Caki2 (cell line): ENCODE results near the gene TMEM131. TPM values are rescaled to one million over a fixed set of nuclear protein-coding genes. Genes with fewer than 3 reads are reported as not detected.

ENCODE experiments used
- DNase-seq: peaks from one replicate; pipeline ENCODE4 v3.0.0-alpha.2; 2015; ENCODE audit warnings: low read depth
- in situ Hi-C: cut with HindIII; loops from 2 replicates; pipeline ENCODE4 v1.10.0; 2016; ENCODE audit warnings: low sequenced_read_pairs, low pct_unique_long_range_greater_than_20kb, mixed read lengths
- total RNA-seq: library from RNA; depleted of rRNA; stranded (reverse); fragments of >200 nt; shearing (Covaris generic); gene quantifications from 2 replicates; pipeline ENCODE4 v1.2.3, GENCODE V29; 2014; ENCODE audit warnings: low replicate concordance

TMEM131 gene
- total RNA-seq, 1 experiment from 2014 or later: 11.0 TPM

- DNase-seq: no peak
- in situ Hi-C loops: no loop called here
Measured at GRCh38 chr2:97731274-97732020, 264.3 kb downstream of the TMEM131 start.

- peak; percentile 73 for DNase-seq
- in situ Hi-C loops: no loop called here
Measured at GRCh38 chr2:97730245-97730644, 265.5 kb downstream of the TMEM131 start.

GRCh38 chr2:97728091-97728731 lies 267.5 kb downstream of the TMEM131 start:
- no peak for DNase-seq
- in situ Hi-C loops: no loop called here

- in situ Hi-C loops: no loop called here
- no peak for DNase-seq
Measured at GRCh38 chr2:97727296-97727695, 268.5 kb downstream of the TMEM131 start.

GRCh38 chr2:97726261-97727064 lies 269.3 kb downstream of the TMEM131 start:
- no peak for DNase-seq
- in situ Hi-C loops: no loop called here

GRCh38 chr2:97724946-97725688 lies 270.6 kb downstream of the TMEM131 start:
- no peak for DNase-seq
- in situ Hi-C loops: no loop called here

- no peak for DNase-seq
- in situ Hi-C loops: no loop called here
Measured at GRCh38 chr2:97724501-97724900, 271.2 kb downstream of the TMEM131 start.

GRCh38 chr2:97724073-97724410 lies 271.7 kb downstream of the TMEM131 start:
- in situ Hi-C loops: no loop called here
- no peak for DNase-seq

GRCh38 chr2:97723156-97724072 lies 272.3 kb downstream of the TMEM131 start:
- DNase-seq: no peak
- in situ Hi-C loops: no loop called here

- no peak for DNase-seq
- in situ Hi-C loops: no loop called here
Measured at GRCh38 chr2:97722227-97722626, 273.5 kb downstream of the TMEM131 start.

GRCh38 chr2:97720746-97721145 lies 275.0 kb downstream of the TMEM131 start:
- DNase-seq: no peak
- in situ Hi-C loops: no loop called here

- in situ Hi-C loops: no loop called here
- no peak for DNase-seq
Measured at GRCh38 chr2:97719362-97720155, 276.2 kb downstream of the TMEM131 start.

GRCh38 chr2:97718942-97719341 lies 276.8 kb downstream of the TMEM131 start:
- DNase-seq: no peak
- in situ Hi-C loops: no loop called here

GRCh38 chr2:97718051-97718882 lies 277.5 kb downstream of the TMEM131 start:
- in situ Hi-C loops: no loop called here
- no peak for DNase-seq

GRCh38 chr2:97717613-97717995 lies 278.1 kb downstream of the TMEM131 start:
- in situ Hi-C loops: no loop called here
- no peak for DNase-seq
